Motor neuron (in vitro differentiated cells): ENCODE measurements around the gene ZFAND3. TPM values are rescaled to one million over a fixed set of nuclear protein-coding genes. Genes with fewer than 3 reads are reported as not detected.

ENCODE experiments used
- ATAC-seq, 8 experiments: fragments of 200-7000 bp; cut with Tn5 transposase; replicated peaks in 6 of 8; 2 replicates each; pipeline ENCODE4 v1.8.0; 2021; ENCODE audit warnings: mild to moderate bottlenecking in 8 of 8, moderate library complexity in 8 of 8
- H3K27ac ChIP-seq, 2 donors: fragments of 250-450 bp; sonication (Bioruptor Pico); 2 replicates each; pipeline ENCODE4 v1.9.0; 2021; ENCODE audit warnings: antibody characterized with exemption in 2 of 2, mild to moderate bottlenecking in 2 of 2, moderate library complexity in 1 of 2
- H3K4me1 ChIP-seq, 2 donors: fragments of 250-450 bp; sonication (Bioruptor Pico); replicated peaks in 1 of 2; 2 replicates each; pipeline ENCODE4 v1.6.1; 2021; ENCODE audit warnings: antibody characterized with exemption in 2 of 2, mild to moderate bottlenecking in 2 of 2, moderate library complexity in 1 of 2
- H3K4me3 ChIP-seq, 5 donors: fragments of 250-450 bp; sonication (Bioruptor Pico); 2 replicates each; pipeline ENCODE4 v1.9.0; 2021; ENCODE audit warnings: antibody characterized with exemption in 5 of 5, mild to moderate bottlenecking in 5 of 5, moderate library complexity in 4 of 5
- WGBS, 10 experiments: fragments of 450-650 bp; shearing (Covaris generic); methylation state at CpG; one replicate each; pipeline ENCODE4 v1.0.0; 2022; 5-methylcytosine and 5-hydroxymethylcytosine counted together
- in situ Hi-C, 9 experiments: fragments of 400-800 bp; cut with MboI; loops; one replicate each; pipeline ENCODE4 v1.15.0; 2021; ENCODE audit warnings: low sequenced_read_pairs in 9 of 9, low pct_unique_long_range_greater_than_20kb in 2 of 9; ENCODE audit not compliant: unreplicated experiment in 9 of 9
- total RNA-seq, 8 experiments: library from RNA; unstranded; fragments of 300-600 nt; gene quantifications; 2 replicates each; pipeline versions ENCODE4 v1.2.3 to v1.2.4, GENCODE V29; 2022

ZFAND3 gene
- total RNA-seq, 8 experiments from 2014 or later: 21.2 to 54.1 (median 39.2) TPM

GRCh38 chr6:37785002-37785662 lies 34.4 kb upstream of the ZFAND3 start:
- ATAC-seq: no peak
- in situ Hi-C loops: no loop called here
- Histone ChIP-seq H3K4me3 (no peak overlapping the region), H3K4me1 (peaks cover 28 to 35% of the 10 kb centered on the region in 2 donors), H3K27ac (peak overlapping the region in 1 of 2 donors; percentile 18)
- WGBS, 10 experiments: 30 to 96% (median 79%) methylated on average over 1 to 11 of the region's 13 CpGs; no CpG with 5 or more reads in 4 of the 10 experiments

GRCh38 chr6:37785663-37786270 lies 33.8 kb upstream of the ZFAND3 start:
- Histone ChIP-seq H3K4me3 (no peak overlapping the region), H3K27ac (no peak overlapping the region), H3K4me1 (peaks cover 27 to 33% of the 10 kb centered on the region in 2 donors)
- no peak for ATAC-seq
- in situ Hi-C loops: no loop called here
- 70 to 100% (median 86%) methylated on average over 1 to 11 of the region's 18 CpGs; no CpG with 5 or more reads in 2 of the 10 experiments for WGBS, 10 experiments

GRCh38 chr6:37787216-37787615 lies 32.3 kb upstream of the ZFAND3 start:
- no peak for ATAC-seq
- in situ Hi-C loops: no loop called here
- Histone ChIP-seq H3K27ac (no peak overlapping the region), H3K4me3 (no peak overlapping the region), H3K4me1 (peaks cover 36 to 42% of the 10 kb centered on the region in 2 donors)
- WGBS, 10 experiments: 53 to 100% (median 80%) methylated on average over 1 to 2 of the region's 2 CpGs; no CpG with 5 or more reads in 3 of the 10 experiments

- Histone ChIP-seq H3K27ac (no peak overlapping the region), H3K4me1 (peaks cover 31 to 33% of the 10 kb centered on the region in 2 donors), H3K4me3 (no peak overlapping the region)
- in situ Hi-C loops: no loop called here
- WGBS, 10 experiments: 40 to 67% methylated on average over 1 of the region's 2 CpGs; no CpG with 5 or more reads in 8 of the 10 experiments
- no peak for ATAC-seq
These were observed 31.3 kb upstream of the ZFAND3 start for GRCh38 chr6:37788259-37788658.

- in situ Hi-C loops: no loop called here
- peak overlapping the region; percentile 28 to 36 for H3K27ac ChIP-seq
- peaks cover 11 to 12% of the 10 kb centered on the region in 2 donors for H3K4me1 ChIP-seq
- peak; percentile 99 to 100 (median 99) for ATAC-seq
- no peak overlapping the region for H3K4me3 ChIP-seq
- 0 to 100% (median 32%) methylated on average over 1 to 7 of the region's 10 CpGs; no CpG with 5 or more reads in 4 of the 10 experiments for WGBS, 10 experiments
These were observed 28.2 kb upstream of the ZFAND3 start for GRCh38 chr6:37791156-37791919.

- in situ Hi-C loops: no loop called here
- Histone ChIP-seq H3K27ac (no peak overlapping the region), H3K4me3 (no peak overlapping the region), H3K4me1 (peaks cover 11 to 12% of the 10 kb centered on the region in 2 donors)
- whole genome bisulfite sequencing, 10 experiments: 60 to 100% (median 94%) methylated on average over 1 to 5 of the region's 5 CpGs; no CpG with 5 or more reads in 2 of the 10 experiments
- no peak for ATAC-seq
These were observed 27.0 kb upstream of the ZFAND3 start for GRCh38 chr6:37792457-37793033.

GRCh38 chr6:37793067-37793466 lies 26.5 kb upstream of the ZFAND3 start:
- in situ Hi-C loops: no loop called here

GRCh38 chr6:37794825-37795224 lies 24.7 kb upstream of the ZFAND3 start:
- H3K27ac ChIP-seq: no peak overlapping the region
- in situ Hi-C loops: no loop called here
- peaks cover 14 to 26% of the 10 kb centered on the region in 2 donors for H3K4me1 ChIP-seq
- no peak overlapping the region for H3K4me3 ChIP-seq
- ATAC-seq: no peak
- 0 to 100% (median 67%) methylated on average over 1 of the region's 1 CpG; no CpG with 5 or more reads in 5 of the 10 experiments for WGBS, 10 experiments

More at GRCh38 chr6:37793067-37793466, 26.5 kb upstream of the ZFAND3 start:
- WGBS, 10 experiments: 60 to 100% (median 86%) methylated on average over 1 to 5 of the region's 6 CpGs; no CpG with 5 or more reads in 4 of the 10 experiments
- Histone ChIP-seq H3K4me3 (no peak overlapping the region), H3K27ac (no peak overlapping the region), H3K4me1 (peaks cover 11 to 12% of the 10 kb centered on the region in 2 donors)
- ATAC-seq: no peak

DNA sequence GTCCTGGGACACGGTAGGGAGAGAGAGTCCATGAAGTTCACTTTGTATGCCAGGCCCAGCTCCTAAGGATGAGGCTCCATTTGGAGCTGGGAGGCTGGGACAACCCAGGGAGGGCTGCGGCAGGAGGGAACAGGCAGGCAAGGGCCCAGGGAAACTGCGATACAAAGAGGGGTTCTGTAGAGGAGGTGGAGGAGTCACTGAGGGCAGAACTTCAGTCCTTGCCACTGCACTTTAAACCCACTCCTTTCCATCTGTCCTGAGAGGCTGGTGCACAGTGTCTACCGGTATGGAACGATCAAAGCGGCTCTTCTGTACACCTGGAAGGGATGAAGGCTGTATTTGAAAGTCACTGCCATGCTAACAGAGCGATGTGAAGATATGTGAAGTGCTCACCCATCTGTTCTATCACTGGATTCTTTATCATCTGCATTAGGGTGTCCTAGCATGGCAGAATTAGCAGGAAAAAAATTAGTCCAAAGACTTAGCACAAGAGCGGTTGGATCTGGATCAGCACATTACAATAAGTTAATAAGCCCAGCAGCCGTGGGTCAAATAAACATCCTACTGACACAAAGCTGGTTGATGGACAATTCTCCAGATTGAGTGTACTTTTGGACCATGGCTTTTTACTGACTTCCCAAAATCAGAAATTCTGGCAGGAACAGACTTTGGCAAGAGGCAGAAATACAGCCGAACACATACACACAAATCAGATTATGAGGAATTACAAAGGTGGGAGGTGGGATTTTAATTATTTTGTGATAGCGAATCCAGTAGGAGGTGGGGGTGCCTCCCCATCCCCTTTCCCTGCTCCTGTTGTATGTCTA lies 20.9 kb upstream of the ZFAND3 start:
- H3K4me1 ChIP-seq: peaks cover 17 to 22% of the 10 kb centered on the region in 2 donors
- in situ Hi-C loops: no loop called here
- no peak overlapping the region for H3K27ac ChIP-seq
- H3K4me3 ChIP-seq: no peak overlapping the region
- ATAC-seq: peak in 2 of 8 experiments; percentile 46 to 61
- WGBS, 10 experiments: 33 to 100% (median 88%) methylated on average over 1 to 8 of the region's 11 CpGs; no CpG with 5 or more reads in 2 of the 10 experiments

DNA sequence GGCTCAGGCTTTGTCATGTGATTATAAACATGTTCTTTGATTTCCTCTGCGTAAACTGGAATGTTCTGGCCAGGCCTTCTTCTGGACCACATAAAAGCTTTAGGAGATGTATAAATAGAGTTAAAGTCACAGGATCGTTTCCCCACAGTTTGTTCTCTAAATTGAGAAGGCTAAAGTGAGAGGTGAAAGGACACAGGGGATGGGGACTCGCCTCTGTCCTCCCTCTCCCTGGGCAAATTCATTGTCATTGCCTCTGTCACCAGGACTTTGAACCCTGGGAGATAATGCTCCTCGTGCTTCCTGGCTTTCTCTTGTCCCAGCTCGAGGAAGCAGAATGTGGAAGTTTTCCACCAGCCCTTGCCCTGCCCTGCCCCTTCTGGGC lies 20.3 kb upstream of the ZFAND3 start:
- WGBS, 10 experiments: 35 to 100% (median 67%) methylated on average over 1 to 4 of the region's 5 CpGs; no CpG with 5 or more reads in 1 of the 10 experiments
- no peak overlapping the region for H3K27ac ChIP-seq
- H3K4me1 ChIP-seq: peaks cover 17 to 22% of the 10 kb centered on the region in 2 donors
- in situ Hi-C loops: no loop called here
- ATAC-seq: no peak
- no peak overlapping the region for H3K4me3 ChIP-seq

DNA sequence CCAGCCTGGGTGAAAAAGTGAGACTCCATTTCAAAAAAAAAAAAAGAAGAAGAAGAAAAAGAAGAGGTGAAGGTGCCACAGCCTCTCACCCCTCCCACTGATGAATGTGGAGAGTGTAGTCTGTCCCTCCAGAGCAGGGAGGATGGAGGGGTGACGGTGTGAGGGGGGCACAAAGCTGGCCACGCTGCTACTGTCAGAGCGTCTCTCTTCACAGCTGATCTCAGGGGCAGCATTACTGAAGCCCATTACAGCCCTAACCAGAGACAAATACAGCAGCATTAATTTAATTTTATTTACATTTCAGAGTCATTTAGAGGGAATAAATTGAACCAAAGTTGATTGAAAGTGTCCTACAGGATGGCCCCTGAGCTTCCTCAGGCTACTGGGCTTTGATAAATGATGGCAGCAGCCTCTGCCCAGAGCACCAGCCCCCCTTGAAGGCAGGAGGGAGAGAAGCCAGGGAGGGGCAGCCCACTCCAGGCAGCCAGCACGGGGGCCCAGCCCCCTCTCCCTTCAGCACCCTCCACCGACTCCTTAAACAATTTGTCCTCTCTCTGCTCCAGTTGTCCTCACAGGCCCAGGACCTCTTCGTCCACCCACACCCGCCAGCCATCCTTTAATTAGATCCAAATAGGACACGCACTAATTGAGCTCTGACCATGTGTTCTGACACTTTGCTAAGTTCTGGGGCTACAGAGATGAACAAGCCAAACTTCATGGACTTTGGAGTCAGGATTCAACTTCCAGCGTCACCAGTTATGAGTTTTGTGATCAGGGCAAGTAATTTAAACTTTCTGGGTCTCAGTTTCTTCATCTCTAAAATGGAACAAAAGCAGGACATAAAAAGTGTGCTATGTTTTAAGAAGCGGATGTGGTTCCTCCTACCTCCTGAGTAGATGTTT lies 18.6 kb upstream of the ZFAND3 start:
- in situ Hi-C loops: loop anchor here in 1 of 9 experiments (25.0 kb wide), 1 partner anchor 686 kb away; no protein-coding TSS in a partner anchor
- ATAC-seq: peak in 5 of 8 experiments; percentile 81 to 94 (median 90)
- Histone ChIP-seq H3K27ac (no peak overlapping the region), H3K4me3 (no peak overlapping the region), H3K4me1 (peaks cover 17 to 22% of the 10 kb centered on the region in 2 donors)
- 39 to 96% (median 68%) methylated on average over 2 to 7 of the region's 10 CpGs for WGBS, 10 experiments
